Stimulated activated CD4-positive, alpha-beta T cell treated with anti-CD3 and anti-CD28 coated beads, Interleukin-1b, Interleukin-23, amount 100 ng/mL, for 1 hour (primary cell): Measurements from ENCODE around the gene UPF3A.
"Not testable (repeated sequence)": the region's sequence is repeated elsewhere in the genome, so short reads cannot be mapped to it uniquely, and the experiment has no call there.

Source experiments
- DNase-seq, 2 donors: peaks; one replicate each; pipeline ENCODE4 v3.0.0-alpha.2; 2020; ENCODE audit warnings: low read depth in 2 of 2

Gene UPF3A

DNA sequence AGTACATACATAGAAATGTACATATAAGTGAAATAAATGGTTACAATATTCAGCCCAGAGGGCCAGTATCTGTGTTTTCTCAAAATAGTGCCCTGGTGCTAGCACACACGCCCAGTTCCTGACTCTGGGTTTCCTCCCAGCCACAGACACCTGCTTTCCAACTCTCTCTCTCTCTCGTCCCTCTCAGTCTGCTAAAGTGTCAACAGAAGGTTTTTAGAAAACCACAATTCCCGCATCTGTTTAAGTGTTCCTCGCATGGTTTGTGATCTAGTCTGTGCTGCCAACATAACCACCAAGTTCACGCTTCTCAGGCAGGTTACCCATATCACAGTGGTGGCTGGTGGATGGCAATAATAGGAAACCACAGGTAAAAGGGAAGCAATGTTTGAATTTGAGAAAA, 17.8 kb upstream of the UPF3A start:
- DNase-seq = no peak

DNA sequence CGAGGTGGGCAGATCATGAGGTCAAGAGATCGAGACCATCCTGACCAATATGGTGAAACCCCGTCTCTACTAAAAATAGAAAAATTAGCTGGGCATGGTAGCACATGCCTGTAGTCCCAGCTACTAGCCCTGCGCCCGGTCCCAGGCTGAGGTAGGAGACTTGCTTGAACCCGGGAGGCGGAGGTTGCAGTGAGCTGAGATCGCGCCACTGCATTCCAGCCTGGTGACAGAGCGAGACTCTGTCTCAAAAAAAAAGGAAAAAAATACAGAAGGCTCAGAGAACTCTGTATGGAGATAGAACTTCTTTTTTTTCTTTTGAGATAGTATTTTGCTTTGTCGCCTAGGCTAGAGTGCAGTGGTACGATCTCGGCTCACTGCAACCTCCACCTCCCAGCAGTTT, 17.1 kb upstream of the UPF3A start:
- DNase-seq = not testable (repeated sequence)

DNA sequence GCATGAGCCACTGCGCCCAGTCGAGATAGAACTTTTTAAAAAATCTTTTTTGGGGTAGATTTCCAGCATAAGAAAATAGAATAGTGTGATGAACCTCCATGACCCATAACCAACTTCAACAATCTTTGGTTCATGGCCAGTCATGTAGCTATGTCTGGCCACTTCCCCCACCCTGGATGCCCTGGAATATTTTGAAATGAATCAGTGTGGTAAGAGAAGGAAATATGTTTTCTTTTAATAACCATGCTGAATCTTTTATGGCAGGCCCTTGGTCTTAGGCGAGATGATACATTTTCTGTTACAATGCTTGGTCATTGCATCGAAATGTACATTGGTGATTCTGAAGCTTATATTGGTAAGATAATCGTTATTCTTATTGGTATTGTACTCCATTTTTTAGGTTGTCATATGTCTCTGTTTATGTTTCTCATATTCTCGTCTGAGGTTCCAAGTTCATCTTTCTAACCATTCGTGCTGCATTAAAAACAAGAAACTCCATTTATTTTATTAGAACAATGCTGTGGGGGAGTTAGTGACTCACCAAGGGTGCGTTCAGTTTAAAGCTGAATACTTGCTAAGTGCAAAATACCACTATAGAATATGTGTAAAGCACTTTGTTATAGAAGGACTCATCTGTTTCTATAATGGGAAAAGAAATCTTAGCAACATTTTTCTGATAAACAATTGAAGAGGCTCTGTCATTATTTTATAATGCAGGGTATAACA, 16.4 kb upstream of the UPF3A start:
- no peak for DNase-seq

DNA sequence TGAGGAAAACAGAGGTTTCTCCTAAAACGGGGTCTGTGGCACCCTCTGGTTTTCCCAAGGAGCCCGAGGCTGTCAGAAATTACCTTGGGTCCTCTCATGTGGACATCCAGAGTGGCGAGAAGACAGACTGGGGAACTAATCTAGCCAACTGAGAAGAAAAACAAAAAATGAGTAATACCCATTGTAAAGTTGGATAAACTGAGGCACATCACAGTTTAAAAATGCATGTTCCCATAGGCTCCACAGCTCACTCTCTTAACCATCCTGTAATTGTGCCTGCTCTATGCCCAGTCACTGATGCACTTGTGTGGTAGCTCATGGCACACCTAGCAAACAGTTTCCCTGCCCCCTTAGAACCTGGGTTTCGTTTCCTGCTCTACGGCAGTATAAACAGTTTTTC, 15.2 kb upstream of the UPF3A start:
- DNase-seq = no peak

DNA sequence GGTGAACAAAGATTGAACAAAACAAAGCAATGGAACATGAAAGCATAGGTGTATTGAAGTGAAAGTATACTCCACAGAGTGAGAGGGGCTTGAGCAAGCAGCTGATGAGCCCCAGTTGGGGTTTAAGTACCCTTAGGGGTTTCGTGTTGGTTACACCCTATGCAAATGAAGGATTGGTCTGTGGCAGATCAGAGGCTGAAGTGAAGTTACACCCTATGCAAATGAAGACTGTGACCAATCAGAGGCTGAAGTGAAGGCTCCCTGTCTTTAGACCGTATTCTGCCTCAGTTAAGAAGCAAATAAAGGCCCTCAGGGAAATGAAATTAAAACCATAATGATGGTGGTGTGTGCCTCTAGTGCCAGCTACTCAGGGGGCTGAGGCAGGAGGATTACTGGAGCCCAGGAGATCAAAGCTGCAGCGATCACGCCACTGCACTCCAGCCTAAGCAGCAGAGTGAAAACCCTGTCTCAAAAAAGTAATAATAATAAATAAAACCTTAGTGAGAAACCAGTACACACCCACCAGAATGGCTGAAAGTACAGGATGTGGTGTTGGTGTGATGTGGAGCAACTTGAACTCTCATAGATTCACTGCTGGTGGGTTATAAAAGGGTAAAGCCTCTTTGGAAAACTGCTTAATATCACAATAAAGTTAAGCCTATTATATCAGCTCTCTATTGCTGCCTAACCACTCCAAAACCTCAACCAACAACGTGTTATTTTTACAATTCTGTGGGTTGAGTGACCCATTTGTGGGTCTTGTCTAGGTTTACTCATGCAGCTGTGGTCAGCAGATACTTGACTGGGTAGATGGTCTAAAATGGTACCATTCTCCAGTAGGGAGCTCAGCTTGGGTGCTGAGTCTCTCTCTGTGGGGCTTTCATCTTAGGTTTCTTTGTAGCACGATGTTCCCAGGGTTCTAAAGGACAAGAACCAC, 12.8 kb upstream of the UPF3A start:
- DNase-seq = no peak

DNA sequence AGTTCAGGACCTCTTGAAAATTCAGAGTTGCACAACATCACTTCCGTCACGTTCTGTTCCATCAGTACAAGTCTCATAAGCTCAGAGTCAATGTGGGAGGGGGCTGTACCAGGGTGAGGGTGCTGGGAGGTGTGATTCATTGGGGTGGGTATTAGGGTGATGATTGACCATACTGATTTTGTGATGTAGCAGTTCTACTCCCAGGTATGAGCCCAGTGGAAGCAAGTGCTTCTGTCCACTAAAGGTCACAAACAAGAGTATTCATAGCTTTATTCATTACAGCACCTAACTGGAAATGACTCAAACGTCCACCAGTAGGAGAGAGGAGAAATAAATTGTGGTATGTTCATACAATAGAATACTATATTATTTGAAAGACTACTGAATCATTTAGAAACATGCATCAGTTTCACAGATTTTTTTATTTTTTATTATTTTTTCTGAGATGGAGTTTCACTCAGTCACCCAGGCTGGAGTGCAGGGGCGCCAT, 12.1 kb upstream of the UPF3A start:
- DNase-seq = no peak

DNA sequence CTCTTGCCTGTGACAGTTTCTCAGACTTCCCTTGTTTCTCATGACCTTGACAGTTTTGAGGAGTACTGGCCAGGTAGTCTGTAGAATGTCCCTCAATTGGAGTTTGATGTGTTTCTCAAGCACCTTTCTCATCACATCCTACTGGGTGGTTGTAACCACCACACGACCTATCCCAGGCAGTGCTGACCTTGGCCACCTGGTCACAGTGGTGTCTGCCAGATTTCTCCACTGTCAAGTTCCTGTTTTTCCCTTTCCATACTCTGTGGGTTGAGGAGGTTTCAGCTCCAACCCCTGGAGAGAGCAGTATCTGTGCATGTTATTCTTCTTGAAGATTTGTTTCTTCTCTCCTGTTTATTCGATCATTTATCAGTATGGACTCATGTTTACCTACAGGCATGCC, 8.4 kb upstream of the UPF3A start:
- DNase-seq = no peak

DNA sequence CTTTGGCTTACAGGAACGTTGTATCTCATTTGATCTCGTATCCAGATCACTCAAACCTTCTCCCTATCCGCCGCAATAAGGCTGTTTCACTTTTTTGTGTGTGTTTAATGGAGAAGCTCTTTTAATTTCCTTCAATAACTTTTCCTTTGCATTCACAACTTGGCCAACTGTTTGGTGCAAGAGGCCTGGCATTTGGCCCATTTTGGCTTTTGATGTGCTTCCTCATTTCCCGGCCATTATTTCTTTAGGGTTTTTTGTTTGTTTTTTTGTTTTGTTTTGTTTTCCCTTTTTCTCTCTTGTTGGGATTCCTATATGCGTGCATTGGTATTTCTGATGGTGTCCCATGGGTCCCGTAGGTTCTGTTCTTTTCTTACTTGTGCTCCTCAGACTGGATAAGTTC, 6.1 kb upstream of the UPF3A start:
- DNase-seq = no peak

DNA sequence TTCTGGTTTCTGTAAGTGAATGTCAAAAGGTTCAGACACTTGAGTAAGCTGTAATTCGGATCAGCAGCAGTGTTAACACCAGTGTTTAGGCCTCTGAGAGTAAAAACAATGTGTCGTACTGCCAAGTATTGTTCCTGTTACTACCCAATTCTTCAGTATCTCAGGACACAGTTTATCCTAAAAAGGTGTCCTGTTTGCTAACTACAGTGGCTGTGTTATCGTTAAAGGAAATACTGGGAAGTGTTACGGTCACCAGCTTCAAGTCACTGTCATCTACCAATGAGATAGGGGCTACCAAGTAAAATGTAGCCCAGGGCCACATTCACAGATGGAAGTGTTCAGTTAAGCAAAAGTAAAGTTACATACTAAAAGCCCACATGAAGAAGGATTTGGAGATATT, 2.3 kb upstream of the UPF3A start:
- DNase-seq = no peak

DNA sequence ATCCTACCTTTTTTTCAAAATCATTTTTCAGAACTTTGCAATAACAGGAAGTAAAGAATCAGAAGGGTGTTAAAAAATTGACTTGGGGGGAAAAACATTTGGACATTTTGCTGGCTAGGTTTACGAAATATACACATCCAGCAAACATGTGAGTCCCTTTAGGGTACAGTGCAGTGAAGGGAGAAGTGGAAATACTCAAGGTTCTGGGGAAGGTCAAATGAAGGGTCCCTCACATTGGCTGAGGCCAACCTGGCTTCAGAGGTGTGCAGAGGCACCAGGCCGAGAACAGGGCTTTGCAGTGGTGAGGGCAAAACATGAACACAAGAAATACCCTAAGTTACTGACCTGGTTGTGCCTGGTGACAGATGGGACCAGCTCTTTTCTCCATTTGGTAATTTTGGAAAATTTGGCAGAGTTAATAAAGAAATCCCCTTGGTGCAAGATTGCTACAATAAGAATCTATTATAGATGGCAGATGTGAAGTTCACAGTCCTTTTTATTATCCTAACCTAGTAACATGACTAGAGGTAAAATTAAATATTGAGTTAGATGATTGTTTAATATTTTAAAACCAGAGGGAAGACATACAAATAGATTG, 1.5 kb upstream of the UPF3A start:
- DNase-seq = no peak

DNA sequence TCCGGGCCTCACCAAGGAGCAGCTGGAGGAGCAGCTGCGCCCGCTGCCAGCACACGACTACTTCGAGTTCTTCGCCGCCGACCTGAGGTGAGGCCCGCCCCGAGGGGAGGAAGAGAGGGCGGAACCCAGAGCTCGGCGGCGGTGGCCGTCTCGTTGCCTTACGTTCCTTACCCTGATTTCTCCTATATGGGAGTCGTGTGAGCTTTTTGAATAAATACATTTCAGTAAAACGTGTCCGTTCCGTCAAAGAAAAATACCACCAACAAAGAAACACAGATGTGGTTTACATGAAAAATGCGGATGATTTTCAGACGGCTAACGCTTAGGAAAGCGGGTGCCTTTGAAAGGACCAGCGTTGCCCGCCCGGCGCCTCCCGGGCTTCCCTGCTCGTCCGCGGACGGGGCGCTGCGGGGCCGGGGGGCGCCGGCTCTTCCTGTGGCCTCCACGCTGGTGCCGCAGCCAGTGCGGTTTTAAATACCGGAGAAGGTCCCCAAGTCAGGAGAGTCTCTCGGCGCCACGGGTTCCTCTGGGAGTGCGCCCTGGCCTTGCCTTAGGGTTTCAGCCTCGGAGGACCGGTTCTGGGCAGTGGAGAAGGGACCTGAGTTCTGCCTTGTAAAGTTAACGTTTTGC, 755 bp downstream of the UPF3A start:
- peak in 1 of 2 donors; percentile 33 for DNase-seq

DNA sequence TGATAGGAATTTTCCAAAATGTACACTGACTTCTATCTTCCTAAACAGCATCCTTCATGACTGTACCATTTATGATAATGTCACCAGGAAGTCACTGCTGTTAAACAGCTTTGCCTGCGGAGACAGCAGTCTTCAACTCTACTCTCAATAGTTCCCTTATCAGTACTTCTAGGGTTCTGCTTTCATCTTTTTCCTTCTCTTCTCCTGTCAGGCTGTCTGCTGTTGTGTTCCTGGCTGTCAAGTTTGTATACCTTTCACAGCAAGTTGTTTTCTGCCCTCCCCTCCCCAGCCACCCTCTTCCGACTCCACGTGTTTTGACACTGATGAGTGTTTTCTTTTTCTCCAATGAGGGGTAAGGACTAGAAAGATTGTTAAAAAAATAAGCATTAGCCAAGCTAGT, 2.2 kb downstream of the UPF3A start:
- no peak for DNase-seq

DNA sequence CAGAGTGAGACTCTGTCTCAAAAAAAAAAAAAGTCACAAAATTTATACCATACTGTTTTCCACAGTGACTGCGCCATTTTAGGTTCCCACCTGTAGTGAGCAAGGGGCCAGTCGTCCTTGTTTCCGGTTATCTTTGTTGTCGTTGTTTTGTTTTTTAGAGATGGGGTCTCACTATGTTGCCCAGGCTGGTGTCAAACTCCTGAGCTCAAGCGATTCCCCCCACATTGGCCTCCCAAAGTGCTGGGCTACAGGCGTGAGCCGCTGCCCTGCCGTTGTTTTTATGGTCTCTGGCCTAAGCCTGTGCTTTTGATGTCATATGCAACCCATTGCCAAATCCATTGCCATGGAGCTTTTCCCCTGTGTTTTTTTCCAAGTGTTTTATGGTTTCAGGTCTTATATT, 3.3 kb downstream of the UPF3A start:
- no peak for DNase-seq

DNA sequence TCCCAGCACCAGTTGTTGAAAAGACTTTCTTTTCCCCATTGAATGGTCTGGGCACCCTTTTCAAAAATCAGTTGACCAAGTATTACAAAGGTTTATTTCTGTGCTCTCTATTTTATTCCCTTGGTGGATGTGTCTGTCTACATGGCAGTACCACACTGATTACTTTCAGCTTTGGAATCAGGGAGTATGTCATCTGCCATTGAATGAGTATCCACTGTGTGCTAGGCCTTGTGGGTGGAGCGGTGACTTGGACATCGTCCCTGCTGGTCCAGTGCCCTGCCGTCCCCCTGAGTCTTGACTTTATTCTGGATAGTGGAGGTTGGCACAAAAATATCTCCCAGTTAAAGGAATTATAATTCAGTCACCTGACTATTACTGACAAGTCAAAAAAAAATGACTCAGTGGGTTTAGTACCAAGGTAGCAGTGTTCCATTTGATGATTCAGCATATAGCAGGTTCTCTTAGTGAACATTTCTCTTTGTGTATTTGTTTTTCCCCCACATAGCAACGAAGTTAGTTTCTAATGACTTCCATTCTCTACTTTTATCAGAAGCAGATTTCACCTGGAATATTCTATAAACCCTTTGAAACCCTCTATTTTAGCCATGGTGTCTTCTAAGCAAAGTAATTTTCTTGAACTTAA, 3.9 kb downstream of the UPF3A start:
- DNase-seq = no peak

DNA sequence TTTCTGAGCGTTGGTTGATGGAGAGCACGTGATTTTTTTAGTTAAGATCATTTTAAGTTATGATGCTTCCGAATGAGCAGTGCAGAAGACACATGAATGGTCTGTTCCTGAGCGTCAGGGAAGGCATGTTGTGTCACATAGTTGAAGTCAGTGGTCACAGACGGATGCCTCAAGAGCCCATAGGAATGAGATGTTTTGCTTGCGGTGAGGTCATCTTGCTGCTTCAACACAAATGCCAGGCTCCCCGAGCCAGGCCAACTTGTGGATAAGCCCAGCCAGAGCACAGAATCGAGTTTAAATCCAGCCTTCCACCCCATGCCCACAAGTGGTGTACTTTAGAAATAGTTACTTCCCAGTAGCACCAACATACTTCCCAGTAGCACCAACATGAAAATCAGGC, 5.4 kb downstream of the UPF3A start:
- no peak for DNase-seq

DNA sequence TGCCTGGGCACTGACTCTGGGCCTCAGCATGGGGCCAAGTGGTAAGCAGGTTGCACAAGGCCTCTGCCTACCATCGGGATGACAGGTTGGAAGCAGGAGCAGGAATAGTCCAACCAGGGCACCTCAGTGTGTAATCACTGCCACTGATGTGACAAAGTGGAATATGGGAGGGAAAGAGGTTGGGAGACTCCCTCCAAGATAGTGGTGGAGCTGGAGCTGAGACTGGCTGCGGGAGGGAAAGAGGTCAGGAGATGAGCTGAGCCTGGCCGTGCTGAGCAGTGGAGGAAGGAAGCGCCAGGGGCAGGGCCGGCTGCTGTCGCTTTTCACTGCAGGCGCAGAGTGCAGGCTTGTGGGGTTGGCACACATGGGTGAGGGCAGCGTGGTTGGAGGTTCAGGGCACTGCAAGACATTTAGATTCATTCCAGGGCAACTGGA, 6.8 kb downstream of the UPF3A start:
- DNase-seq = no peak

DNA sequence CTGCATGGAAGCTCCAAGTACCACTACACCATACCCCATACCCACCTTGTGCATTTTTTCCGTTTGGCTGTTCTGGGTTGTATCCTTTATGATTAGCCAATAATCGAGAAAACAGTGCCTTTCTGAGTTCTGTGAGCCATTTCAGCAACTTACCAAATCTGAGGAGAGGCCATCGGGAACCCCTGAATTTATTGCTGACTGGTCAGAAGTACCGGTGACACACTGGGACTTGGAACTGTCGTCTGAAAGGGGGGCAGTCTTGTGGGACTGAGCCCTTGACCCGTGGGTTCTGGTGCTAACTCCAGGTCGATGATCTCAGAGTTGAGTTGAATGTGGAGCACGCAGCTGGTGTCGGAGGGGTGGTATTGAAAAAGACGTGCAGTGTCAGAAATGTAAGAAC, 15.0 kb downstream of the UPF3A start:
- no peak for DNase-seq

DNA sequence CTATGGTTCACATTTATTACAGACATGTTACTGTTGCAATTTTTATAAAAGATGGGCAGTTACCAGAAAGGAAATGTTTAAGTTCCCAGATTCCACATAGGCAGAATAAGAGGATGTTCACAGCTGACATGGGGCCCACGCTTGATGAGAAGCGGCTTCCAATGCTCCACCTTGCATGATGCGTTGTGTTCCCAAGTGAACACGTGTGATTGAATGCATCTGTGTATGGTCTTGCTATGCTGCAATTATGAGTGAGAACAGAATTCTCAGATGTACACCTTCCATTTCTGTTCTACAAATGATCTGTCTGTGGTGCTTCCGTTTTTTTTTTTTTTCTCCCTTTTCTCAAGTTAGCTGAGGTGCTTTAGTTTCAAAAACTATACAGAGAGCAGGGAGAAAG, 15.5 kb downstream of the UPF3A start:
- no peak for DNase-seq

DNA sequence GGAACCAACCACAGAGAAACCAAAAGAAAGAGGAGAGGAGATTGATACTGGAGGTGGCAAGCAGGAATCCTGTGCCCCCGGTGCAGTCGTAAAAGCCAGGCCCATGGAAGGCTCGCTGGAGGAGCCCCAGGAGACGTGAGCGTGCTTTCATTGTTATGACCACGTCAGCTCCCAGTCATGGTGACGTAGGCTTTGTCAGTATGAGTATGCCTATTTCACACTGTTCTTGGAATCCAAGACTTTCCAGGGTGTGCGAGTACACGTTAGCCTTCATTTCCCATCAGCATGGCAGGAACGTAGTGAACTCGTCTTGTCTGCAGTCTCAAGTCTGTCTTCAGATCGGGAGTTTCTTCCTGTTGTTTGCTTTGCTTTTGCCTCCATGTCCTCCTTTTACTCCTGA, 17.5 kb downstream of the UPF3A start:
- DNase-seq = no peak

DNA sequence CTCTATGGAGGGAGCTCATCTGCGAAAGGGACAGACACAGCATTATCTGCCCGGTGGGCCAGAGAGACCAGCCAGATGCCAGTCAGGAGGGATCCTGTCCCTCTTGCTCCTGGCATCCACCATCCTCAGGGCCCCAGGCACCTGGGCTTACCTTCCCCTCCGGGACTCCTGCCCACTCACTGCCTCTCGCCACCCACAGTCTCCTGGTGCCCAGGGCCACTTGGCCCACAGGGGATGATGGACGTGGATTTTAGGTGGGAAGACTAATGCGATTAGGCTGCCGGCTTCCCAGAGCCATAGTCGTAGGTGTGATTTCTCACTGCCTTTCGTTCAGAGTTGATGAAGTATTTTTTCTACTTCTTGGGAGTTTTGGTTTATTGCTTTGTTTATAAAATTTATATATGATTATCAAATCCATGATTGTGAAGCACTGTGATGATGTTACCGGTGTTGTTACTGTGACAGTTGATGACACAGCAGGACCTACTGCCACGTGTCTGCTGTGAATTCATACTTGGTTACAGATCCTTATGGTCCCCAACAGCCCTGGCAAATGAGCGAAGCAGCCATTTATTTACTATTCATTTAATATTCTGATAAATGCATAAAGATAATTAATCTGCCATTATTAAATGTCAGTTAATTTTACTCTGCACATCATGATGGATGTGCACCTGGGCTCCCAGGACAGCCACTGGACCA, 18.4 kb downstream of the UPF3A start:
- DNase-seq = no peak
